Subcutaneous abdominal adipose tissue (tissue), 5 donors: ENCODE results near the gene ALK.

ENCODE experiments used
- H3K27ac ChIP-seq: one replicate; pipeline ENCODE4 v1.7.0; 2013; ENCODE audit warnings: low read depth, mild to moderate bottlenecking, inconsistent platforms, low read length, moderate library complexity
- H3K27me3 ChIP-seq, 5 donors: one replicate each; pipeline ENCODE4 v1.7.0; 2013; ENCODE audit warnings: low read length in 5 of 5, inconsistent platforms in 1 of 5; ENCODE audit not compliant: control insufficient read depth in 5 of 5, insufficient read depth in 4 of 5
- H3K36me3 ChIP-seq, 5 donors: one replicate each; pipeline ENCODE4 v1.7.0; 2013; ENCODE audit warnings: low read length in 5 of 5; ENCODE audit not compliant: control insufficient read depth in 5 of 5, insufficient read depth in 5 of 5
- H3K4me1 ChIP-seq, 5 donors: one replicate each; pipeline ENCODE4 v1.7.0; 2013; ENCODE audit warnings: low read length in 5 of 5, mild to moderate bottlenecking in 3 of 5, moderate library complexity in 1 of 5; ENCODE audit not compliant: control insufficient read depth in 5 of 5, insufficient read depth in 5 of 5
- H3K4me3 ChIP-seq, 5 donors: one replicate each; pipeline ENCODE4 v1.7.0; 2013; ENCODE audit warnings: low read length in 5 of 5, low read depth in 1 of 5
- H3K9ac ChIP-seq, 5 donors: one replicate each; pipeline ENCODE4 v1.7.0; 2013; ENCODE audit warnings: low read length in 5 of 5, mild to moderate bottlenecking in 4 of 5, moderate library complexity in 3 of 5
- H3K9me3 ChIP-seq, 5 donors: one replicate each; pipeline ENCODE4 v1.7.0; 2013; ENCODE audit warnings: low read length in 5 of 5; ENCODE audit not compliant: control insufficient read depth in 5 of 5
- donor health status: healthy.
- donor health status: healthy.
- donor health status: healthy.
- donor health status: healthy.
- donor health status: healthy.

Gene ALK

DNA sequence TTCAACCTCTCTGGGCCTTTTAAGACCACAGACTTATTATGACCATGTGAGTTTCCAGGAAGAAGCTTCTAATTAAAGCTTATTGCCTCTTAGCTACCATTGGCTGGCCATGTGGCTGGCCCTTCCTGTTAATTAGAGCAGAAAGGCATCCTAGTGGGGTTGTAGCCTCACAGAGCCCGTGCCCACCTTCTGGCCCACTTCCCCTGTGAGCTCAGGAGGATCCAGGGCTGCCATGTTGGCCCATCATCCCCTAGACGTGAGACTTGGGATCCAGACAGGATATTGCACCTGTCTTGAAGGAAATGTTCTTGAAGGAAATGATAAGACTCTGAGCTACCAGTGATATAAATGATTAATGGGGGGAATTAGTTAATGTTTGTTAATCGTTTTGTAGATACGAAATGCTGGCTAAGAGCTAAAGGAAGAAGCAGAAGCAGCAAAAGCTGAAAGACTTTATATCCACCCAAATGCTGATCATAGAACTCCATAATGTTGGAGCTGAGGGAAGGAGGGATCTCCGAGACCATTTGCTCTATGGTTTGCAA lies 550.7 kb downstream of the ALK start:
- Histone ChIP-seq H3K27ac (no peak overlapping the region), H3K27me3 (no peaks in the 10 kb centered on the region), H3K9ac (no peak overlapping the region), H3K9me3 (no peaks in the 10 kb centered on the region), H3K4me3 (no peak overlapping the region), H3K36me3 (no peaks in the 10 kb centered on the region), H3K4me1 (no peaks in the 10 kb centered on the region)

DNA sequence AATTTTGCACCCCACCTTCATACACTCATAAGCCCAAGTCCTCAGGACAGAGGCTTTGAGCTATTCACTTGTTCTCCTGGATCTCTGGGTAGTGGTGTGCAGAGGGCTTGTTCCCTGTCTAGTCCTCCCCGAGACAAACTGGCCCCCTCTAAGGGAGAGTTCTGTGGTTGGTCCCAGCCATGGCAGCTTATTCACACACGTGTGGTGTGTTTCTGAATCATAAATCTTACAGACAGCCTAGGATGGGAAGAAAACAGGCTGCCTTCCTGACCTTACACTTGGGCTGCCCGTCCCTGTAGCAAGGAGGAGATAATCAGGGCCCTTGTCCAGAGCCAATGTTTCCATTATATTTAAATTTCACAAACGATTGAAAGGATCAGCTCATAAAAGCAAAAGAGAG lies 551.2 kb downstream of the ALK start:
- no peaks in the 10 kb centered on the region for H3K9me3 ChIP-seq
- no peaks in the 10 kb centered on the region for H3K27me3 ChIP-seq
- no peaks in the 10 kb centered on the region for H3K36me3 ChIP-seq
- H3K9ac ChIP-seq, result no peak overlapping the region
- no peaks in the 10 kb centered on the region for H3K4me1 ChIP-seq
- H3K4me3 ChIP-seq, result no peak overlapping the region
- no peak overlapping the region for H3K27ac ChIP-seq

DNA sequence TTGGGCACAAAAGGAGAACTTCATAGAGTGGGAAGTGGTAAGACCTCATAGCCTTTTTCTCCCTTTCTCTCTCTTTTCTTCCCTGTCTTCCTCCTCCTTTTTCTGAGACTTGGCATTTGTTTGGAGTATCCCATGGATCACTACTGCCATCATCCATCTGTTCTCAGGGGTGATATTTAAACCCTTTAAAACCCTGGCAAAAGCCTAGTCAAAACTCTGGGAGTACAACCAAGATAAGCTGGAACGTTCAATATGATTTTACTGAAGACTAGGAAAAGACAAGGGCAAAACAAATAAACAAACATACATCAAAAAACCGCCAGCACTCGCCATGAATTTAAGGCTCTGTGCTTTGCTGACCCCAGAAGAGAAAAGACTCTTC lies 552.7 kb downstream of the ALK start:
- H3K36me3 ChIP-seq, result no peaks in the 10 kb centered on the region
- no peak overlapping the region for H3K9ac ChIP-seq
- no peaks in the 10 kb centered on the region for H3K4me1 ChIP-seq
- H3K9me3 ChIP-seq, result no peaks in the 10 kb centered on the region
- H3K27ac ChIP-seq, result no peak overlapping the region
- H3K4me3 ChIP-seq, result no peak overlapping the region
- no peaks in the 10 kb centered on the region for H3K27me3 ChIP-seq

DNA sequence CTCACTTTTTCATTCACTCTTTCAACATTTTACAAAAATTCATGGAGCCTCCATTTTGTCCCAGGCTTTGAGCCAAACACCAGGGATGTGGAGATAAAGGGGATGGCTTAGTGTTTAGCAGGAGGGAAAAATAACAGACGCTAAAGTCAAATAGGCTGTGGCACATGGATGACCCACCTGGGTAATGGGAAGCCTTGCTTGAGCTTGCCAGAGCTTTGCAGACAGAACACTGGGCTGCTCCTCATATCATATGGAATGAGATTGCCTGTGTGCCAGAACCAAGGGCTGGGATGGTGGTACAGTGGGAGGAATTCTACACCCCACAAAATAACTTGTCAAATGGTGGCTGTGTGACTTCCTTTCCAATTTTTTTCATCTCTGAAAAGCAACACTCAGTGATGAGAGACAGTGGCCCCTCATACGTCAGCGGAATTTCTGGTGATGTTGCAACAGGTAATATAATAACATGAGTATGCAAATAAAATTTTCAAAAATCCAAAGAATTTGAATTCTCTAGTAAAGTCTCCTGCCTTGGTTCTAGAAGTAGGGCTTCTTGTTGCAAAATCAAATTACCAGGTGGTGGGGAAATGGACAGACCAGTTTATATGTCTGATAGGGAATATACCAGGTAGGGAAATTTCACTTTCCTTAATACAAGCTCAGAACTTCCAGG lies 553.3 kb downstream of the ALK start:
- Histone ChIP-seq H3K9me3 (no peaks in the 10 kb centered on the region), H3K27me3 (no peaks in the 10 kb centered on the region), H3K27ac (no peak overlapping the region)

DNA sequence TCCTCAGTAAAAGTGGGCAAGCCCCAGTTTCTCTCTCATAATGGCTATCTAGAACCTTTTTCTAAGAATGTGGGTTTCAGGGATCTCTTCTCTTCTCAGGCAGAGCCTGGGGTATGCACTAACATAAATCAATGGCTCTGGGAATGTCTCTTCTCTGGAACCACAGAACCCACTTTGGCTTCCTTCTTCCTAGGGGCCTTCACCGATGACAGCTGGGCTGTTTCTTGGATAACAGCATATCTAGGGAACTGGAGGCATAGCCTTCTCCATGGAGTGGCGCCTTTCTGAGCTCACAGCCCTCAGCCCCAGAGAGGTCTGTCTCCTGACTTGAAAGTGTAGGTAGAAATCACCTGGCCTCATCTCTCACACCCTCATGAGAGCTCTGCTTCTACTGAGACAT lies 558.3 kb downstream of the ALK start:
- H3K9ac ChIP-seq, result no peak overlapping the region
- H3K36me3 ChIP-seq, result no peaks in the 10 kb centered on the region
- no peaks in the 10 kb centered on the region for H3K4me1 ChIP-seq
- peaks cover 0 to 5% (median 0%) of the 10 kb centered on the region in 5 donors for H3K27me3 ChIP-seq
- H3K4me3 ChIP-seq, result no peak overlapping the region
- H3K9me3 ChIP-seq, result no peaks in the 10 kb centered on the region
- no peak overlapping the region for H3K27ac ChIP-seq

More for the DNA sequence above, 553.3 kb downstream of the ALK start:
- H3K9ac ChIP-seq, result no peak overlapping the region
- no peaks in the 10 kb centered on the region for H3K36me3 ChIP-seq
- no peaks in the 10 kb centered on the region for H3K4me1 ChIP-seq
- H3K4me3 ChIP-seq, result no peak overlapping the region

DNA sequence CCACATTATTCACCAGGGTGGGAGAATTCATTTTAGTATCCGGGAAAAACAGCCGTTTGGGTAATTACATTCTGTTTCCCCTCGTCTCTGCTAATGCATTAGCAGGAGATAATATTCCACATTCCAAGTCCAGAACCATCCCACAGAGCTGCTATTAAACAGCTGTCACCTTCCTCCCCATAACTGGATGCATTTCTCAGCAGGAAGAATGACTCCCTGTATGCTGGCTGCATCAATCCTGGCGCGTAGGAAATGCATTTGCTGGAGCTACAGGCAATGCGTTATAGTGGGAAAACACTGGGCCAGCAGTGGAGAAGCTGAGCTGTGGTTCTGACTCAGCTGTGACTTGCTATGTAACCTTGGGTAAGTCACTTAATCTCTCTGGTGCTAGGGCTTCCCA lies 560.2 kb downstream of the ALK start:
- Histone ChIP-seq H3K36me3 (no peaks in the 10 kb centered on the region), H3K4me3 (no peak overlapping the region), H3K9ac (no peak overlapping the region), H3K27me3 (peaks cover 0 to 5% (median 0%) of the 10 kb centered on the region in 5 donors), H3K4me1 (no peaks in the 10 kb centered on the region), H3K9me3 (no peaks in the 10 kb centered on the region), H3K27ac (no peak overlapping the region)

DNA sequence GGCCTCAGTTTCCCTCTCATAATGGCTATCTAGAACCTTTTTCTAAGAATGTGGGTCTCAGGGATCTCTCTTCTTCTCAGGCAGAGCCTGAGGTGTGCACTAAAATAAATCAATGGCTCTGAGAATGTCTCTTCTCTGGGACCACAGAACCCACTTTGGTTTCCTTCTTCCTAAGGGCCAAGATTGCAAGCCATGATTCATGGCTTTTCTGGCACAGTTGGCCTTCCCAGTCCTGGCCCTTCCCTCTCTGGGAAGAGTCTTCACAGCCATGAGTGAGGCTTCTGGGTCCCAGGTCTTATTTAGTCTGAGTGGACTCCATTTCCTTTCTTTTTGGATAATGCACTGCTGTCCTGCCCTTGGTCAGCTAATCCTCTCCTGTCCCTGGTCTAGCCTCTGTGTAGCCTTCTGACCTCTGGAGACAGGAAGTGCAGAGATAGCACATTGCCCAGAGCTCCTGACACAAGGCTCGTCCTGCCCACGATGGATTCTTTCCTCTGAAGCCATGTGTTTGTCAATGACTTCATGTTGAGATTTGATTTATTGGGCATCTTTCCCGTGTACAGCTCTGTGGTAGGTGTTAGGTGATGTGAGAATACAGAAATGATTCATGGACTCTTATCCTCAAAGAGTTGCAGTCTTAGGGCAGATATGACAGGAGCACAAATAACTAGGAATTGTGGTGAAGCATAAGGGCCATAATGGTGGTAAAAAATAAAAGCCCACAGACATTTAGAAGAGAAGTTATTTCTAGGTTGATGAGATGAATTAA lies 561.2 kb downstream of the ALK start:
- H3K27me3 ChIP-seq, result peaks cover 0 to 5% (median 0%) of the 10 kb centered on the region in 5 donors
- no peak overlapping the region for H3K27ac ChIP-seq
- no peak overlapping the region for H3K9ac ChIP-seq
- H3K4me1 ChIP-seq, result peaks cover 0 to 2% (median 0%) of the 10 kb centered on the region in 5 donors
- no peak overlapping the region for H3K4me3 ChIP-seq
- no peaks in the 10 kb centered on the region for H3K9me3 ChIP-seq
- H3K36me3 ChIP-seq, result no peaks in the 10 kb centered on the region

DNA sequence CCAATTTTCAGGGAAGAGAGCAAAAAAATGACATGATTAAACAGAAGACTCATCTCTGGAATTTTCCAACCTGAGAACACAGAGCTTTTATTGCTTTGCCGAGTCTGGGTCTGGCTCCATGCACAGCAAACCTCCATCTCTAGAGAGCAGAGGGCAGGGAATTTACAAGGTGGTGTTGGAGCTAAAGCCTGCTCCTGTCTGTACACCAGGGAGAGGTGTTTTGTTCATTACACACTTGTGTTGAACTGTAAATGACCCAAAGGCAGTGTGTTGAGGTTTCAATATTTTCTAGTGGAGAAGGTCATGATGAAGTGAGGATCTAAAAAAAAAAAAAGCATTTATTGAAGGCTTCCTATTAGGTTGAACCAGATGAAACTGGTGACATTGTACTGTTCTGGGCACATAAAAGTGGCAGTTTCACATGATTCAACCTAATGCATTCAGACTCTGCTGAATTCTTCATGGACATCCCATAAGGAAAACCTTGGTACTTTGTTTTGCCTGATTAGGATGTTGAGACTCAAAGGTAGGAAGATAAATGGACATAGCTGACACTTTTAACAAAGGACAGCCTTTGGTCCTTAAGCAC lies 567.9 kb downstream of the ALK start:
- Histone ChIP-seq H3K4me1 (peaks cover 0 to 2% (median 0%) of the 10 kb centered on the region in 5 donors), H3K27me3 (peaks cover 0 to 3% (median 0%) of the 10 kb centered on the region in 5 donors), H3K36me3 (no peaks in the 10 kb centered on the region), H3K9me3 (no peaks in the 10 kb centered on the region), H3K27ac (no peak overlapping the region), H3K9ac (no peak overlapping the region), H3K4me3 (no peak overlapping the region)

DNA sequence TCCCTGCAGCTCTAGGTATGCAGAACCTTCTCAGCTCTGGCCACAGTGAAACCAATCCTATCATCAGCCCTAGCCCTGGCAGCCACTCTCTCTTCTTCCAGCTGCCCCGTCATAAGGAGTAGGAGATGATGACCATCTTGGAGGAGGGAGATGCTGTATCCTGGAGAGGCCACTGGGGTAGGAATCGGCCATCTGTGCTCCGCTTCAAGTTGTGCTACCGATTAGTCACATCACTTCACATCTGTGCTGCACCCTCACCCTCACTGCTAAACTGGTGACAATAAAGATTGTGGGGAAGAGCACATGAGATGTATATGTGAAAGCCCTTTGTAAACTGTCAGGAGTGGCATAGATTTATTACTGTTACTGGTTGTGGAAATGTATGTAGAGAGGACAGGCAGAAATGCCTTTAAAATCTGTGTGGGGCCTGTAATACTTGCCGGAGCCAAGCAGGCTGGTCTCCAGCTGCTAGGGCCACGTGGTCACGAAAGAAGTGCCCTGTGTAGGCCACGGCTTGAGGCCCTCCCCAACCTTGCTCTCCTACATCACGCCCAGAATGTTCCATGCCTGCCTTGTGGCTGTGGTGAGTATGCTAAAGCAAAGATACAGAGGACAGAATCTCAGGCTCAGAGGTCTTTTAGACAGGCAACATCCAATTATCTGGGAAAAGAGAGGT lies 569.3 kb downstream of the ALK start:
- Histone ChIP-seq H3K27ac (no peak overlapping the region), H3K36me3 (no peaks in the 10 kb centered on the region), H3K4me3 (no peak overlapping the region), H3K27me3 (peaks cover 0 to 3% (median 0%) of the 10 kb centered on the region in 5 donors), H3K9me3 (no peaks in the 10 kb centered on the region), H3K9ac (no peak overlapping the region), H3K4me1 (peaks cover 0 to 2% (median 0%) of the 10 kb centered on the region in 5 donors)
